Stimulated activated CD4-positive, alpha-beta T cell treated with anti-CD3 and anti-CD28 coated beads, TNF-alpha, amount 100 ng/mL, for 4 hours (primary cell): ENCODE measurements around the gene ENC1.

Experiments
- DNase-seq, 3 experiments: peaks; one replicate each; pipeline ENCODE4 v3.0.0-alpha.2; 2020; ENCODE audit warnings: low read depth in 3 of 3

ENC1 gene

GRCh38 chr5:74655716-74656115 lies 15.2 kb upstream of the ENC1 start:
- DNase-seq: no peak

- no peak for DNase-seq
These were observed 14.7 kb upstream of the ENC1 start for GRCh38 chr5:74655206-74655605.

- DNase-seq: no peak
These were observed 13.5 kb upstream of the ENC1 start for GRCh38 chr5:74653991-74654390.

GRCh38 chr5:74652576-74652975 lies 12.0 kb upstream of the ENC1 start:
- DNase-seq: no peak

GRCh38 chr5:74651710-74652109 lies 11.2 kb upstream of the ENC1 start:
- DNase-seq: no peak

GRCh38 chr5:74649421-74649973 lies 9.0 kb upstream of the ENC1 start:
- DNase-seq: no peak

- DNase-seq: no peak
These were observed 8.3 kb upstream of the ENC1 start for GRCh38 chr5:74648835-74649293.

- DNase-seq: no peak
These were observed 6.6 kb upstream of the ENC1 start for GRCh38 chr5:74647096-74647495.

GRCh38 chr5:74643111-74643562 lies 2.6 kb upstream of the ENC1 start:
- no peak for DNase-seq

GRCh38 chr5:74642543-74642863 lies 2.0 kb upstream of the ENC1 start:
- no peak for DNase-seq

- no peak for DNase-seq
These were observed 1.4 kb upstream of the ENC1 start for GRCh38 chr5:74641735-74642542.

GRCh38 chr5:74640954-74641734 lies 616 bp upstream of the ENC1 start:
- DNase-seq: peak in 1 of 3 experiments; percentile 3

GRCh38 chr5:74639807-74640449 lies 600 bp downstream of the ENC1 start:
- peak in 1 of 3 experiments; percentile 25 for DNase-seq

GRCh38 chr5:74638970-74639806 lies 1.3 kb downstream of the ENC1 start:
- no peak for DNase-seq

GRCh38 chr5:74638544-74638969 lies 2.0 kb downstream of the ENC1 start:
- no peak for DNase-seq

GRCh38 chr5:74636552-74636951 lies 4.0 kb downstream of the ENC1 start:
- no peak for DNase-seq

- DNase-seq: no peak
These were observed 4.4 kb downstream of the ENC1 start for GRCh38 chr5:74636149-74636548.

GRCh38 chr5:74634611-74635286 lies 5.8 kb downstream of the ENC1 start:
- DNase-seq: no peak

GRCh38 chr5:74633695-74634094 lies 6.8 kb downstream of the ENC1 start:
- DNase-seq: no peak

GRCh38 chr5:74632947-74633356 lies 7.6 kb downstream of the ENC1 start:
- DNase-seq: no peak
